ENCODE data around the gene PSMA8. TPM values are rescaled to one million over a fixed set of nuclear protein-coding genes. Genes with fewer than 3 reads are reported as not detected.

Gene PSMA8
- total and polyA plus RNA-seq, 11 donors = 0.16 TPM; not detected in 10

DNA sequence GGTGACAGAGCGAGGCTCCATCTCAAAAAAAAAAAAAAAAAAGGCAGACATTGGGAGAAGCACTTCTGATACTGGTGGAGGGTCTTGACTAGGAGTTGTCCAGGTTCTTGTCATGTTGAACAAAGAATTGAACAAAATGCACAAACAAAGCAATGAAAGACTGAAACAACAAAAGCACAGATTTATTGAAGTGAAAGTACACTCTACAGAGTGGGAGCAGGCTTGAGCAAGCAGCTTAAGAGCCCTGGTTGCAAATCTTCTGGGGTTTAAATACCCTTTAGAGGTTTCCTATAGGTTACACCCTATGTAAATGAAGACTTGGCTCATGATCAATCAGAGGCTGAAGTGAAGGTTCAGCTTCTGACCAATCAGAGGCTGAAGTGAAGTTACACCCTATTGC lies 36.8 kb upstream of the PSMA8 start:
- 50 to 100% (median 95%) methylated on average over 1 of the region's 1 CpG for WGBS, 4 donors
- no peak overlapping the region for H3K27ac ChIP-seq
- no peak overlapping the region for H3K4me3 ChIP-seq

DNA sequence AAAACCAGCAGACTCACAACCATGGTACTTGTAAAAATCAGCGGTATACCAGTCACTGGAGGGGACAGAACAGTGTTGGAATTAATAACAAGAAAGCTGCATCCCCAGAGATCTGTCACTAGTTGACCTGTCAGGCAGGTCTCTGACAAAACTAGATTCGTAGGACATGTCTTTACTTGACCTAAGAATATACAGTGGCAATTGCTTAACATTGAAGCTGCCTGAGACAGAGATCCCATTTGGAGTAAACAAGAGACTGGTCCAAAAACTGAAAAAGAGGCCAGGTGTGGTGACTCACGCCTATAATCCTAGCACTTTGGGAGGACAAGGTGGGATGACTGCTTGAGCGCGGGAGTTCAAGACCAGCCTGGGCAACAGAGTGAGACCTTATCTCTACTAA lies 36.1 kb upstream of the PSMA8 start:
- 95 to 98% (median 96%) methylated on average over 5 of the region's 5 CpGs for whole genome bisulfite sequencing, 4 donors
- Histone ChIP-seq H3K27me3 (no peaks in the 10 kb centered on the region), H3K9me3 (no peaks in the 10 kb centered on the region), H3K27ac (no peak overlapping the region), H3K36me3 (no peaks in the 10 kb centered on the region), H3K4me1 (no peaks in the 10 kb centered on the region), H3K4me3 (no peak overlapping the region)
- TF ChIP-seq, protein P1, sequence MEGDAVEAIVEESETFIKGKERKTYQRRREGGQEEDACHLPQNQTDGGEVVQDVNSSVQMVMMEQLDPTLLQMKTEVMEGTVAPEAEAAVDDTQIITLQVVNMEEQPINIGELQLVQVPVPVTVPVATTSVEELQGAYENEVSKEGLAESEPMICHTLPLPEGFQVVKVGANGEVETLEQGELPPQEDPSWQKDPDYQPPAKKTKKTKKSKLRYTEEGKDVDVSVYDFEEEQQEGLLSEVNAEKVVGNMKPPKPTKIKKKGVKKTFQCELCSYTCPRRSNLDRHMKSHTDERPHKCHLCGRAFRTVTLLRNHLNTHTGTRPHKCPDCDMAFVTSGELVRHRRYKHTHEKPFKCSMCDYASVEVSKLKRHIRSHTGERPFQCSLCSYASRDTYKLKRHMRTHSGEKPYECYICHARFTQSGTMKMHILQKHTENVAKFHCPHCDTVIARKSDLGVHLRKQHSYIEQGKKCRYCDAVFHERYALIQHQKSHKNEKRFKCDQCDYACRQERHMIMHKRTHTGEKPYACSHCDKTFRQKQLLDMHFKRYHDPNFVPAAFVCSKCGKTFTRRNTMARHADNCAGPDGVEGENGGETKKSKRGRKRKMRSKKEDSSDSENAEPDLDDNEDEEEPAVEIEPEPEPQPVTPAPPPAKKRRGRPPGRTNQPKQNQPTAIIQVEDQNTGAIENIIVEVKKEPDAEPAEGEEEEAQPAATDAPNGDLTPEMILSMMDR (IDR thresholded peaks at IDR 0.05) = no peak
- no peak for TF ChIP-seq POLR2A (IDR thresholded peaks at IDR 0.05)
- intact Hi-C loops (cut with DNase I) = loop anchor here in 1 of 10 donors (10.0 kb wide), 1 partner anchor 127 kb away; the partner anchor contains the start of gene TAF4B
- no peak for DNase-seq
- ATAC-seq = no peak

More for the DNA sequence above, 36.8 kb upstream of the PSMA8 start:
- Histone ChIP-seq H3K36me3 (no peaks in the 10 kb centered on the region), H3K4me1 (no peaks in the 10 kb centered on the region), H3K27me3 (no peaks in the 10 kb centered on the region), H3K9me3 (no peaks in the 10 kb centered on the region)
- ATAC-seq = no peak
- DNase-seq = no peak
- intact Hi-C loops (cut with DNase I) = loop anchor here in 1 of 10 donors (10.0 kb wide), 1 partner anchor 128 kb away; the partner anchor contains the start of gene TAF4B
- TF ChIP-seq, protein P1 (IDR thresholded peaks at IDR 0.05) = no peak
- no peak for TF ChIP-seq POLR2A (IDR thresholded peaks at IDR 0.05)

DNA sequence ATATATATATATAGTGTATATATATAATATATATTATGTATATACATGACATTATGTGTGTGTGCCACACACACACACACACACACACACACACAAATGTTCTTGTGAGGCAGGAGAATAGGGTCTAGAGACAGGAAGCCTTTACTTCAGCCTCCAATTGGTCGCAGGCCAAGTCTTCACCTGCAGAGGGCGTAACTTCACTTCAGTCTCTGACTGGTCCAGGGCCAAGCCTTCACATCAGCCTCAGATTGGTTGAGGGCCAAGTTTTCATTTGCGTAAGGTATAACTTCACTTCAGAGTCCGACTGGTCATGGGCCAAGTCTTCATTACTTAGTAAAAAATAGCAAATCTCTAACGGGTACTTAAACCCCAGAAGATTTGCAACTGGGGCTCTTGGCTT lies 30.1 kb upstream of the PSMA8 start:
- H3K27me3 ChIP-seq = no peaks in the 10 kb centered on the region
- 60 to 77% (median 68%) methylated on average over 5 of the region's 5 CpGs for WGBS, 4 donors
- no peak for DNase-seq
- TF ChIP-seq POLR2A (IDR thresholded peaks at IDR 0.05) = no peak
- TF ChIP-seq, protein P1 (IDR thresholded peaks at IDR 0.05) = no peak
- ATAC-seq = no peak
- no peaks in the 10 kb centered on the region for H3K36me3 ChIP-seq
- no peaks in the 10 kb centered on the region for H3K4me1 ChIP-seq
- no peak overlapping the region for H3K4me3 ChIP-seq
- no peaks in the 10 kb centered on the region for H3K9me3 ChIP-seq
- no peak overlapping the region for H3K27ac ChIP-seq
- intact Hi-C loops (cut with DNase I) = no loop called here

DNA sequence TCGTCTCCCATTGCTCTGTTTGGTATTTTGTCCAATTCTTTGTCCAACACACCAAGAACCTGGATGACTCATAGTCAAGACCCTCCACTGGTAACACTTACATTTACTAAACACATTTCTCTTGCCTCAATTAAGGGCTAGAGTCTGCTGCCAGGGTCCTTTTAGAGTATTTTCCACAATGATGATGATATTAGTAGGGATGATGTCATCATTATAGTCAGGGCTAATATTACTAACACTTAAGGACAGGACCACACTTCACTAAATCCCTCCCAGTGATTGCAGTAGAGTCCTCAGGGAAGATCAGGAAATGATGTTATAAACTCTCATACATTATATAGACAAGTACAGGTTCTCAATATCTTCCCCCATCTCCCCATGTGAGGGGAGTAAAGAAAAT lies 29.6 kb upstream of the PSMA8 start:
- H3K4me1 ChIP-seq = no peaks in the 10 kb centered on the region
- H3K27ac ChIP-seq = no peak overlapping the region
- ATAC-seq (no peak), DNase-seq (no peak)
- H3K4me3 ChIP-seq = no peak overlapping the region
- intact Hi-C loops (cut with DNase I) = no loop called here
- no peaks in the 10 kb centered on the region for H3K9me3 ChIP-seq
- no peaks in the 10 kb centered on the region for H3K27me3 ChIP-seq
- WGBS, 4 donors = 86 to 93% (median 90%) methylated on average over 1 of the region's 1 CpG
- H3K36me3 ChIP-seq = no peaks in the 10 kb centered on the region
- TF ChIP-seq POLR2A (IDR thresholded peaks at IDR 0.05) = no peak
- TF ChIP-seq, protein P1 (IDR thresholded peaks at IDR 0.05) = no peak
